ENCODE measurements around the gene CATSPER4. TPM values are rescaled to one million over a fixed set of nuclear protein-coding genes. Genes with fewer than 3 reads are reported as not detected.

CATSPER4 gene
- total RNA-seq, 1 experiment from 2014 or later: not detected

GRCh38 chr1:26213335-26213905 is 23.0 kb downstream of the CATSPER4 start:
- H3K4me3 Mint-ChIP-seq: no peak overlapping the region
- H3K79me2 ChIP-seq (ENCODE audit: insufficient read depth, low read length): no peaks in the 10 kb centered on the region
- no peak overlapping the region for H2BK12ac ChIP-seq (ENCODE audit: insufficient read length, low read depth, low read length)
- H3K4me1 ChIP-seq (ENCODE audit: insufficient read depth, low read length): no peaks in the 10 kb centered on the region
- H3K23me2 ChIP-seq (ENCODE audit: insufficient read length, low read depth, low read length, poor library complexity, severe bottlenecking): no peaks in the 10 kb centered on the region
- H3K4ac ChIP-seq (ENCODE audit: low read depth, low read length): no peak overlapping the region
- no peak overlapping the region for H3K14ac ChIP-seq (ENCODE audit: insufficient read depth, low read length)
- H2BK15ac ChIP-seq (ENCODE audit: low read depth, low read length): no peak overlapping the region
- no peak overlapping the region for H2AFZ ChIP-seq (ENCODE audit: low read length)
- no peak overlapping the region for H3K27ac ChIP-seq (ENCODE audit: insufficient read length, low read depth, low read length)
- H2AK5ac ChIP-seq (ENCODE audit: insufficient read length, low read length): no peak overlapping the region
- H3T11ph ChIP-seq (ENCODE audit: low read length): no peak overlapping the region
- no peak for DNase-seq
- H3K9me3 Mint-ChIP-seq: no peaks in the 10 kb centered on the region
- no CpG with 5 or more reads among the region's 6 CpGs for WGBS (ENCODE audit: extremely low coverage, insufficient read length, low lambda C conversion rate)
- no peak overlapping the region for H4K91ac ChIP-seq (ENCODE audit: insufficient read length, low read depth, low read length)
- H3K23ac ChIP-seq (ENCODE audit: insufficient read length, low read depth, low read length): no peak overlapping the region
- H3K56ac ChIP-seq (ENCODE audit: insufficient read length, low read depth, low read length): no peak overlapping the region
- H3K9ac ChIP-seq (ENCODE audit: extremely low read depth, insufficient read length, low read length): no peak overlapping the region
- no peak overlapping the region for H3K27ac Mint-ChIP-seq
- no peak overlapping the region for H3K4me2 ChIP-seq (ENCODE audit: insufficient read depth, insufficient read length, low read length)
- peaks cover 6 to 7% of the 10 kb centered on the region in 2 experiments; a peak in 3 of 4 replicates for H3K4me1 Mint-ChIP-seq
- H4K8ac ChIP-seq (replicated peaks; ENCODE audit: insufficient read length, low read depth, low read length): no peak overlapping the region
- H3K36me3 Mint-ChIP-seq (ENCODE audit: insufficient read depth in 1 of 3, low read depth in 3 of 3): no peaks in the 10 kb centered on the region
- H3K18ac ChIP-seq (ENCODE audit: insufficient read length, low read depth, low read length): no peak overlapping the region
- no peak overlapping the region for H2BK20ac ChIP-seq (ENCODE audit: low read depth, low read length, poor library complexity, severe bottlenecking)
- H2BK5ac ChIP-seq (ENCODE audit: insufficient read length, low read length): no peak overlapping the region
- no peaks in the 10 kb centered on the region for H3K79me1 ChIP-seq (ENCODE audit: insufficient read depth, low read depth, low read length, poor library complexity, severe bottlenecking)
- TF ChIP-seq CTCF (conservative IDR thresholded peaks at IDR 0.05): no peak
- H3K9me3 ChIP-seq (ENCODE audit: control insufficient read depth, low read depth, low read length): no peaks in the 10 kb centered on the region
- H2BK120ac ChIP-seq (ENCODE audit: low read depth, low read length, poor library complexity, severe bottlenecking): no peak overlapping the region
- no peak overlapping the region for H4K5ac ChIP-seq (ENCODE audit: insufficient read length, low read depth, low read length)
- no peaks in the 10 kb centered on the region for H3K27me3 ChIP-seq (ENCODE audit: insufficient read depth, low read length)
- H4K20me1 ChIP-seq (ENCODE audit: control insufficient read depth, insufficient read depth, insufficient read length): no peaks in the 10 kb centered on the region
- H3K27me3 Mint-ChIP-seq (ENCODE audit: low read depth): peaks cover 4% of the 10 kb centered on the region
